Ovary (tissue), 9 donors: ENCODE results near the gene ESYT2. TPM values are rescaled to one million over a fixed set of nuclear protein-coding genes. Genes with fewer than 3 reads are reported as not detected.
"Not testable (repeated sequence)": the region's sequence is repeated elsewhere in the genome, so short reads cannot be mapped to it uniquely, and the experiment has no call there.

Experiments
- DNase-seq, 5 donors: peaks; one replicate each; pipeline ENCODE4 v3.0.0-alpha.2; 2019 to 2020
- H3K27ac ChIP-seq, 2 donors: fragments of 200-600 bp; one replicate each; pipeline versions ENCODE4 v1.5.1 to v1.8.0; 2019 to 2022
- H3K27me3 ChIP-seq: fragments of 200-600 bp; one replicate; pipeline ENCODE4 v1.8.0; 2022
- H3K36me3 ChIP-seq: fragments of 200-600 bp; sonication (generic); one replicate; pipeline ENCODE4 v1.5.1; 2019
- H3K4me1 ChIP-seq: one replicate; pipeline ENCODE4 v1.8.1; 2013; ENCODE audit warnings: mild to moderate bottlenecking, moderate library complexity; ENCODE audit not compliant: insufficient read depth
- H3K4me3 ChIP-seq: fragments of 200-600 bp; sonication (generic); one replicate; pipeline ENCODE4 v1.5.1; 2017
- H3K9me3 ChIP-seq, 2 donors: fragments of 200-600 bp in 1 of 2; sonication (generic) in 1 of 2; one replicate each; pipeline versions ENCODE4 v1.5.1 to v1.8.1; 2013 to 2019; ENCODE audit warnings: mild to moderate bottlenecking in 1 of 2, moderate library complexity in 1 of 2
- CTCF ChIP-seq, 3 donors: fragments of 450-650 bp in 2 of 3; fragments of 200-600 bp in 1 of 3; IDR thresholded peaks; one replicate each; pipeline versions ENCODE4 v1.5.1 to v1.8.0; 2016 to 2022; ENCODE audit warnings: antibody characterized with exemption in 3 of 3, mild to moderate bottlenecking in 1 of 3
- EP300 ChIP-seq: sonication (generic); formaldehyde crosslinking; IDR thresholded peaks from one replicate; pipeline ENCODE4 v1.6.1; 2017; ENCODE audit warnings: antibody characterized with exemption
- POLR2A ChIP-seq: fragments of 450-650 bp; IDR thresholded peaks from one replicate; pipeline ENCODE4 v1.6.1; 2017; ENCODE audit warnings: antibody characterized with exemption, mild to moderate bottlenecking, moderate library complexity
- WGBS, 3 donors: extraction: QIAGEN DNeasy Blood & Tissue Kit in 1 of 3; methylation state at CpG; one replicate each; pipeline versions ENCODE4 v1.1.5 to v1.1.7; 2013 to 2017; 5-methylcytosine and 5-hydroxymethylcytosine counted together
- intact Hi-C, 4 donors: fragments of 100-400 bp; cut with DNase I; formaldehyde crosslinking; loops; one replicate each; pipeline versions ENCODE4 v1.11.0 to v1.15.1; 2022 to 2023
- polyA plus RNA-seq, 2 donors: library from polyadenylated mRNA; stranded (reverse); fragments of 200-250 nt in 1 of 2; fragments of 350-450 nt in 1 of 2; fragmentation: Illumina TruSeq in 1 of 2; extraction: RNeasy Lipid Tissue Mini Kit (QIAGEN cat#74804) in 1 of 2; gene quantifications; one replicate each; pipeline ENCODE4 v1.2.3, GENCODE V29; 2013 to 2014
- total RNA-seq, 7 donors: library from RNA; depleted of rRNA in 2 of 7; stranded (reverse); fragments of >200 nt in 2 of 7; fragmentation: NEBNext Ultra II Directional in 3 of 7; extraction: Animal tissue kit (Norgen Biotek cat#: 25700) in 3 of 7; gene quantifications; one replicate each; pipeline versions ENCODE4 v1.1.0 to v1.2.4, GENCODE V29; 2016 to 2023
- donor health status: DM: no; HTN: no; CAD: no; lungs with moderate emphysema.
- donor health status: DM: no; HTN: no; CAD: no.
- donor health status: Bipolar disorder and iron deficiency.
- donor health status: DM: yes; HTN: yes; CAD: no.
- donor health status: DM: no; HTN: no; CAD: no.
- donor health status: DM: yes; HTN: yes; CAD: no.

ESYT2 gene
- total and polyA plus RNA-seq, 9 donors = 42.7 to 147 (median 91.6) TPM

GRCh38 chr7:158700008-158700407 lies 129.3 kb downstream of the ESYT2 start:
- Histone ChIP-seq H3K9me3 (no peaks in the 10 kb centered on the region), H3K36me3 (no peaks in the 10 kb centered on the region), H3K27me3 (no peaks in the 10 kb centered on the region), H3K27ac (no peak overlapping the region), H3K4me3 (no peak overlapping the region), H3K4me1 (peaks cover 1% of the 10 kb centered on the region)
- 91 to 95% (median 93%) methylated on average over 5 of the region's 5 CpGs for WGBS, 3 donors
- DNase-seq = no peak
- intact Hi-C loops = loop anchor here in 2 of 4 donors (5.0 to 10.0 kb wide), 2 partner anchors 135 to 277 kb away; no protein-coding TSS in a partner anchor
- TF ChIP-seq EP300 (no peak), CTCF (IDR thresholded peaks at IDR 0.05) (no peak), POLR2A (no peak)

- H3K4me1 ChIP-seq = peaks cover 1% of the 10 kb centered on the region
- H3K27ac ChIP-seq = no peak overlapping the region
- no peak for DNase-seq
- 0 to 48% (median 3%) methylated on average over 1 of the region's 1 CpG for WGBS, 3 donors
- no peaks in the 10 kb centered on the region for H3K36me3 ChIP-seq
- no peak overlapping the region for H3K4me3 ChIP-seq
- no peak for TF ChIP-seq EP300
- TF ChIP-seq POLR2A = no peak
- TF ChIP-seq CTCF (IDR thresholded peaks at IDR 0.05) = no peak
- H3K9me3 ChIP-seq = no peaks in the 10 kb centered on the region
- H3K27me3 ChIP-seq = no peaks in the 10 kb centered on the region
- intact Hi-C loops = loop anchor here in 1 of 4 donors (5.0 kb wide), 1 partner anchor 278 kb away; no protein-coding TSS in a partner anchor
Observed at GRCh38 chr7:158699341-158699740, 130.0 kb downstream of the ESYT2 start.

GRCh38 chr7:158698657-158699195 lies 130.6 kb downstream of the ESYT2 start:
- Histone ChIP-seq H3K4me3 (no peak overlapping the region), H3K27ac (no peak overlapping the region), H3K36me3 (no peaks in the 10 kb centered on the region), H3K27me3 (no peaks in the 10 kb centered on the region), H3K4me1 (no peaks in the 10 kb centered on the region), H3K9me3 (no peaks in the 10 kb centered on the region)
- WGBS, 3 donors = 91 to 96% (median 92%) methylated on average over 3 of the region's 3 CpGs
- TF ChIP-seq EP300 = no peak
- TF ChIP-seq CTCF (IDR thresholded peaks at IDR 0.05) = no peak
- no peak for TF ChIP-seq POLR2A
- intact Hi-C loops = loop anchor here in 1 of 4 donors (5.0 kb wide), 1 partner anchor 279 kb away; no protein-coding TSS in a partner anchor
- DNase-seq = no peak

GRCh38 chr7:158697597-158697996 lies 131.7 kb downstream of the ESYT2 start:
- H3K36me3 ChIP-seq, H3K27ac ChIP-seq, H3K4me3 ChIP-seq, H3K4me1 ChIP-seq, H3K9me3 ChIP-seq, H3K27me3 ChIP-seq, DNase-seq: not testable (repeated sequence)
- intact Hi-C loops = loop anchor here in 1 of 4 donors (5.0 kb wide), 1 partner anchor 280 kb away; no protein-coding TSS in a partner anchor
- WGBS, 3 donors = 97 to 100% (median 99%) methylated on average over 2 of the region's 2 CpGs

- H3K36me3 ChIP-seq = no peaks in the 10 kb centered on the region
- H3K27me3 ChIP-seq = no peaks in the 10 kb centered on the region
- H3K27ac ChIP-seq = no peak overlapping the region
- no peaks in the 10 kb centered on the region for H3K4me1 ChIP-seq
- peak; percentile 51 to 73 (median 62) for DNase-seq
- WGBS, 3 donors = 44 to 51% (median 47%) methylated on average over 10 of the region's 10 CpGs
- no peaks in the 10 kb centered on the region for H3K9me3 ChIP-seq
- intact Hi-C loops = loop anchor here in 1 of 4 donors (5.0 kb wide), 1 partner anchor 281 kb away; no protein-coding TSS in a partner anchor
- no peak overlapping the region for H3K4me3 ChIP-seq
- TF ChIP-seq POLR2A (no peak), EP300 (no peak), CTCF (IDR thresholded peaks at IDR 0.05) (peak in 2 of 3 donors; percentile 48 to 50)
Observed at GRCh38 chr7:158695726-158696452, 133.4 kb downstream of the ESYT2 start.
